ENCODE data around the gene HMGB2.

DNA sequence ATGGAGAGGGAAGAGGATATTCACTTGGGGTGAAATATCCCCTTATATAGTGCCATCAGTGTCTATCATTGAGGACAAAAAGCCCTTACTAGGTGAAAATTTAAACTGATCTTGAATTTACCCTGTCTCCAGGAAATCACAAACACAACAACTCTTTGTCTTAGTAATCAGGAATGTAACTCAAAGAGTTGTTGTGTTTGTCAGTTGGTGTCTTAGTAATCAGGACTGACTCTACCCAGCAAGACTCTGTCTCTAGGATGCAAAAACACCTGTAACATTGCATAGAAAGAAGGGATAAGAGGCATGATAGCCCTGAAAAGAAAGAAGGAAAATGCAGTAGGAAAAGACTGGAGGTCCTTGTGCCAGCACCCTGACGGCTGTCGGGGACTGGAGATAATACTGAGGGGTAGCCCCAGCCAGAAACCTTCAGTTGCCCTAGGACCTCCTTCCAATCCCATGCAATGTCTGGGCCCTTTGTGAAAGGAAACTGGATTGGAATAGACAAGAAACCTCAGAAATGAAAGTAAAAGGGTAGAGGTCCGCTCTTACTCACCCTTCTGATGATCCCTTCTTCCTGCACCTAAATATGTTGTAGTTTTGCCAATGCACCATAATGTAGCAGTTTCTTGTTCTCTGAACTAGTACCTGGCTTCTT lies 45.3 kb downstream of the HMGB2 start:
- TF ChIP-seq POLR2A (IDR thresholded peaks at IDR 0.05; ENCODE audit: extremely low read depth, insufficient read length) (no peak), MAX (IDR thresholded peaks at IDR 0.05; ENCODE audit: low read depth, low read length) (no peak), MYC (IDR thresholded peaks at IDR 0.05; ENCODE audit: low read depth, low read length) (no peak)
- TF ChIP-seq, protein P1, sequence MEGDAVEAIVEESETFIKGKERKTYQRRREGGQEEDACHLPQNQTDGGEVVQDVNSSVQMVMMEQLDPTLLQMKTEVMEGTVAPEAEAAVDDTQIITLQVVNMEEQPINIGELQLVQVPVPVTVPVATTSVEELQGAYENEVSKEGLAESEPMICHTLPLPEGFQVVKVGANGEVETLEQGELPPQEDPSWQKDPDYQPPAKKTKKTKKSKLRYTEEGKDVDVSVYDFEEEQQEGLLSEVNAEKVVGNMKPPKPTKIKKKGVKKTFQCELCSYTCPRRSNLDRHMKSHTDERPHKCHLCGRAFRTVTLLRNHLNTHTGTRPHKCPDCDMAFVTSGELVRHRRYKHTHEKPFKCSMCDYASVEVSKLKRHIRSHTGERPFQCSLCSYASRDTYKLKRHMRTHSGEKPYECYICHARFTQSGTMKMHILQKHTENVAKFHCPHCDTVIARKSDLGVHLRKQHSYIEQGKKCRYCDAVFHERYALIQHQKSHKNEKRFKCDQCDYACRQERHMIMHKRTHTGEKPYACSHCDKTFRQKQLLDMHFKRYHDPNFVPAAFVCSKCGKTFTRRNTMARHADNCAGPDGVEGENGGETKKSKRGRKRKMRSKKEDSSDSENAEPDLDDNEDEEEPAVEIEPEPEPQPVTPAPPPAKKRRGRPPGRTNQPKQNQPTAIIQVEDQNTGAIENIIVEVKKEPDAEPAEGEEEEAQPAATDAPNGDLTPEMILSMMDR (IDR thresholded peaks at IDR 0.05; ENCODE audit: low read depth, low read length) = no peak
